Prostate gland (tissue), 2 donors: ENCODE data around the gene MANBA. TPM values are rescaled to one million over a fixed set of nuclear protein-coding genes. Genes with fewer than 3 reads are reported as not detected.

Source experiments
- DNase-seq: peaks from one replicate; pipeline ENCODE4 v3.0.0-alpha.2; 2019; ENCODE audit warnings: low spot score
- H3K27ac ChIP-seq, 2 donors: fragments of 200-600 bp; sonication (generic); 2 replicates each; pipeline ENCODE4 v1.5.1; 2017 to 2019
- H3K27me3 ChIP-seq: fragments of 200-600 bp; sonication (generic); replicated peaks from 2 replicates; pipeline ENCODE4 v1.5.1; 2019; ENCODE audit not compliant: insufficient read depth
- H3K36me3 ChIP-seq, 2 donors: fragments of 200-600 bp; sonication (generic); 1 replicate in 1 of 2; 2 replicates in 1 of 2; pipeline versions ENCODE4 v1.5.1 to v1.8.1; 2017 to 2019
- H3K4me1 ChIP-seq: fragments of 200-600 bp; sonication (generic); replicated peaks from 2 replicates; pipeline ENCODE4 v1.5.1; 2019
- H3K4me3 ChIP-seq, 2 donors: fragments of 200-600 bp; sonication (generic); 2 replicates each; pipeline ENCODE4 v1.5.1; 2017 to 2019
- H3K9me3 ChIP-seq: fragments of 200-600 bp; sonication (generic); 2 replicates; pipeline ENCODE4 v1.5.1; 2017
- POLR2A ChIP-seq: fragments of 450-650 bp; IDR thresholded peaks from one replicate; pipeline ENCODE4 v1.6.1; 2016; ENCODE audit warnings: antibody characterized with exemption, mild to moderate bottlenecking
- POLR2AphosphoS5 ChIP-seq: sonication (generic); formaldehyde crosslinking; IDR thresholded peaks from one replicate; pipeline ENCODE4 v1.6.1; 2017; ENCODE audit warnings: antibody characterized with exemption
- WGBS: methylation state at CpG from one replicate; pipeline ENCODE4 v1.1.5; 2018; 5-methylcytosine and 5-hydroxymethylcytosine counted together
- intact Hi-C: fragments of 100-400 bp; cut with DNase I; formaldehyde crosslinking; loops from one replicate; pipeline ENCODE4 v1.14.2; 2022
- total RNA-seq, 2 donors: library from RNA; depleted of rRNA; stranded (reverse); fragments of >200 nt; gene quantifications; one replicate each; pipeline ENCODE4 v1.1.0, GENCODE V29; 2016
- TF ChIP-seq, protein P1 (sequence below), 4 experiments: fragments of 200-600 bp in 2 of 4; fragments of 450-650 bp in 2 of 4; sonication (generic) in 2 of 4; IDR thresholded peaks; 1 replicate in 3 of 4; 2 replicates in 1 of 4; pipeline ENCODE4 v1.5.1; 2016 to 2019; ENCODE audit warnings: antibody characterized with exemption in 4 of 4, mild to moderate bottlenecking in 2 of 4, moderate library complexity in 2 of 4

MANBA gene
- total RNA-seq, 2 donors from 2014 or later = 29.7 to 41.6 TPM

DNA sequence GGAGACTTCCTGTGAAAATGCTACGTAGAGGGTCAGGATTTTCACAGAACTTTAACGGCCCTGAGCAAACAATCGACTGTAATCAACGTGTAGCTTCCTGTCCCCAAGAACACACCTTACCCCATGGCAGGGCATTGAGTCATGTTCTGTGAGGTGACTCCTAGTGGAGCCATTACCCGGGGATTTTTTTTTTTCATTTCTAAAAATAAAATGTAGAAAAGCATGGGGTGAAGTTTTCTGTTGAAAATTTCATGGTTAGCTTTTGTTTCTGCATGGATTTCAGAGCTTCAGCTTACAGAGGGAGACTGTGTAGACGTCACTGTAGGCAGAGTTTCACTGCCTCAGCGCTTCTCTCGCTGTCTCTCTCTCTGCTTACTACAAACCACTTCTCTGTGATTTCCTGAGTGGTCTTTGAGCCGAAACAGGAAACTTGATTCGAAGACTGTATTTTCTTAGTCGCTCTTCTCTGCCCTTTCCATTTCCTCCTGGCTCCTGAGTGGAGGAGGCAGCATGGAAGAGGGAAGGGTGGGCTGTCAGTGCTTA lies 147.9 kb downstream of the MANBA start:
- intact Hi-C loops = loop anchor here (5.0 kb wide), 1 partner anchor 166 kb away; no protein-coding TSS in a partner anchor
- WGBS = 58% methylated on average over 11 of the region's 11 CpGs
- H3K9me3 ChIP-seq = no peaks in the 10 kb centered on the region
- no peak for TF ChIP-seq POLR2AphosphoS5
- TF ChIP-seq, protein P1, sequence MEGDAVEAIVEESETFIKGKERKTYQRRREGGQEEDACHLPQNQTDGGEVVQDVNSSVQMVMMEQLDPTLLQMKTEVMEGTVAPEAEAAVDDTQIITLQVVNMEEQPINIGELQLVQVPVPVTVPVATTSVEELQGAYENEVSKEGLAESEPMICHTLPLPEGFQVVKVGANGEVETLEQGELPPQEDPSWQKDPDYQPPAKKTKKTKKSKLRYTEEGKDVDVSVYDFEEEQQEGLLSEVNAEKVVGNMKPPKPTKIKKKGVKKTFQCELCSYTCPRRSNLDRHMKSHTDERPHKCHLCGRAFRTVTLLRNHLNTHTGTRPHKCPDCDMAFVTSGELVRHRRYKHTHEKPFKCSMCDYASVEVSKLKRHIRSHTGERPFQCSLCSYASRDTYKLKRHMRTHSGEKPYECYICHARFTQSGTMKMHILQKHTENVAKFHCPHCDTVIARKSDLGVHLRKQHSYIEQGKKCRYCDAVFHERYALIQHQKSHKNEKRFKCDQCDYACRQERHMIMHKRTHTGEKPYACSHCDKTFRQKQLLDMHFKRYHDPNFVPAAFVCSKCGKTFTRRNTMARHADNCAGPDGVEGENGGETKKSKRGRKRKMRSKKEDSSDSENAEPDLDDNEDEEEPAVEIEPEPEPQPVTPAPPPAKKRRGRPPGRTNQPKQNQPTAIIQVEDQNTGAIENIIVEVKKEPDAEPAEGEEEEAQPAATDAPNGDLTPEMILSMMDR (IDR thresholded peaks at IDR 0.05) = no peak
- no peak for TF ChIP-seq POLR2A
- no peak for DNase-seq
- H3K36me3 ChIP-seq = peaks cover 0 to 7% of the 10 kb centered on the region in 2 donors
- H3K27ac ChIP-seq = no peak overlapping the region
- no peak overlapping the region for H3K4me3 ChIP-seq
- H3K27me3 ChIP-seq = no peaks in the 10 kb centered on the region
- no peaks in the 10 kb centered on the region for H3K4me1 ChIP-seq

DNA sequence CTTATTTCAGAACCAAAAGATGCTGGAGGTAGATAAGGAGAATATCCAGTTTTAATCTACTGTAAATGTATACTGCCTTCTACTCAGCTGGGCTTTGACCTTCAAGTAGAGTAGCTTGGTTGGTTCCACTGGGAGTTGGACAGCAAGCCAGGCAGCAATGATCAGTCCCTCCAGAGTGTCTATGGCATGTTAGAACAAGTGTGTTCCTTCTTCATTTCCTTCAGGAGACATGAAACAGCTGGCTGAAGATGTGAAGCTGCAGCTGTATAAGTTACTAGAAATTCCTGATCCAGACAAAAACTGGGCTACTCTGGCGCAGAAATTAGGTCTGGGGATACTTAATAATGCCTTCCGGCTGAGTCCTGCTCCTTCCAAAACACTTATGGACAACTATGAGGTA lies 148.6 kb downstream of the MANBA start:
- intact Hi-C loops = loop anchor here (5.0 kb wide), 1 partner anchor 165 kb away; no protein-coding TSS in a partner anchor
- Histone ChIP-seq H3K36me3 (peaks cover 0 to 7% of the 10 kb centered on the region in 2 donors), H3K27me3 (no peaks in the 10 kb centered on the region), H3K9me3 (no peaks in the 10 kb centered on the region), H3K4me1 (no peaks in the 10 kb centered on the region), H3K4me3 (no peak overlapping the region), H3K27ac (no peak overlapping the region)
- WGBS = 67% methylated on average over 2 of the region's 2 CpGs
- TF ChIP-seq, protein P1 (IDR thresholded peaks at IDR 0.05) = no peak
- TF ChIP-seq POLR2A (no peak), POLR2AphosphoS5 (no peak)
- no peak for DNase-seq

DNA sequence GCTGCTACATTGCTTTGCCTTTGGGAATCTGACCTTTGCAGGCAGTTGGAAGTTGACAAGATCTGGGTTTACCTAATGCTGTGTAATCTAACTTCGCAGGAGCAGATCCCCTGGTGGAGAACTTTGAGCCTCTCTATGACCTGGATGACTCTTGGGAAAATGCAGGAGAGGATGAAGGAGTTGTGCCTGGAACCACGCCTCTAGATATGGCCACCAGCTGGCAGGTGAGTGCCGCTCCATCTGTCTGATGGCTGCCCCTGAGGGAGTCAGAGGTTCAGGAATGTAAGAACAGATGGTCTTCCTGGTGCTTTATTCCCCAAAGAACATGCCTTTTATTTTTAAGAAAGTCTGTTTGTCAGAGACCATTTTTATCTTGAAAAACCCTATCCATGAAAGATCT lies 150.3 kb downstream of the MANBA start:
- Histone ChIP-seq H3K27ac (no peak overlapping the region), H3K27me3 (no peaks in the 10 kb centered on the region), H3K4me1 (no peaks in the 10 kb centered on the region), H3K9me3 (no peaks in the 10 kb centered on the region), H3K4me3 (no peak overlapping the region), H3K36me3 (peaks cover 0 to 7% of the 10 kb centered on the region in 2 donors)
- TF ChIP-seq POLR2A = no peak
- TF ChIP-seq, protein P1 (IDR thresholded peaks at IDR 0.05) = no peak
- no peak for TF ChIP-seq POLR2AphosphoS5
- 93% methylated on average over 3 of the region's 3 CpGs for WGBS
- intact Hi-C loops = loop anchor here (5.0 kb wide), 1 partner anchor 163 kb away; no protein-coding TSS in a partner anchor
- no peak for DNase-seq

DNA sequence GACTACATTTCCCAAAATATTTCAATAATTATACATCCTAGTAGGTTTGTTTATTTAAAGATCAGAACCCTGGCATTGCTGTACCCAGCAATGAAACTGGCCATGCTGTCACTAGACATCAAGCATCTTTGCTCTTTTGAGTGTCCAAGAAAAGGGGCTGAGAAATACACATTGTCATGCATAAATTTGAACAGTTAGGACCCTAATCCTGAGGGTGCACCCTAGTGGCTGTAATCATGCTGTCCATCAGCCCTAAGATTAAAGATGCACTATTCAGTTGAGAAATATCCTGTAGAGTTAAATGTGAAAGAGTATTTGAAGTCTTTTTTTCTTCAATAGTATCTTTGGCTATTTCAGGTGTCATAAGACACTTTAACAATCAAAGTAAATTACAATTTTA lies 150.8 kb downstream of the MANBA start:
- no peak overlapping the region for H3K4me3 ChIP-seq
- intact Hi-C loops = loop anchor here (5.0 kb wide), 1 partner anchor 163 kb away; no protein-coding TSS in a partner anchor
- H3K27me3 ChIP-seq = no peaks in the 10 kb centered on the region
- no peak for TF ChIP-seq POLR2AphosphoS5
- TF ChIP-seq, protein P1 (IDR thresholded peaks at IDR 0.05) = peak in 1 of 4 experiments; percentile 8
- no peak for DNase-seq
- no peaks in the 10 kb centered on the region for H3K4me1 ChIP-seq
- peaks cover 0 to 7% of the 10 kb centered on the region in 2 donors for H3K36me3 ChIP-seq
- no peak overlapping the region for H3K27ac ChIP-seq
- H3K9me3 ChIP-seq = no peaks in the 10 kb centered on the region

DNA sequence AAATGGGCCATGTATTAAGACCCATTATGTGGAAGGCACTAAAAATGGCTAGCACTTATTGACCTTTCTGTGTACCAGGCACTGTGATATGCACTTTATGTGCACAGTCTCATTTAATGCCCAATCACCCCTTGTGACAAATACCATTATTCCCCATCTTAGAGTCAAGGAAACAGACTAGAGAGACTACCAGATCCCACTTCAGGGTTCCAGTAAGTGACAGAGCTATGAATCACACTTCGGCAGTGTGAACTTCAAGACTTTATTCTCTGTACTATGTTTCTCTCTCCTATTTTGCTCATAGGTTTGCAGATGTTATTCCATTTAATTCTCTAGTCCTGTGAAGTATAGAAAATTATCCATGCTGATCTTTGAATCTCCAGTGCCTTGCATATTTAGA lies 152.6 kb downstream of the MANBA start:
- 97% methylated on average over 1 of the region's 1 CpG for WGBS
- no peaks in the 10 kb centered on the region for H3K36me3 ChIP-seq
- H3K9me3 ChIP-seq = no peaks in the 10 kb centered on the region
- TF ChIP-seq POLR2A = no peak
- TF ChIP-seq, protein P1 (IDR thresholded peaks at IDR 0.05) = no peak
- TF ChIP-seq POLR2AphosphoS5 = no peak
- no peaks in the 10 kb centered on the region for H3K4me1 ChIP-seq
- no peaks in the 10 kb centered on the region for H3K27me3 ChIP-seq
- H3K4me3 ChIP-seq = no peak overlapping the region
- DNase-seq = no peak
- intact Hi-C loops = no loop called here
- H3K27ac ChIP-seq = no peak overlapping the region
